ENCODE measurements around the gene TMEM74B.
"Not testable (repeated sequence)": the region's sequence is repeated elsewhere in the genome, so short reads cannot be mapped to it uniquely, and the experiment has no call there.

TMEM74B gene

GRCh38 chr20:1184638-1185315, at the start of gene TMEM74B:
Gene TMEM74B (minus strand): TSS chr20:1184981. CDS start chr20:1183801, 1,180 bp downstream.
- no peak for DNase-seq

GRCh38 chr20:1232286-1233111, 47.7 kb upstream of the TMEM74B start:
- no peak for DNase-seq

- no peak for DNase-seq
Observed at GRCh38 chr20:1229541-1229940, 44.8 kb upstream of the TMEM74B start.

- DNase-seq: peak in 54 of 56 donors; percentile 17 to 96 (median 70)
Observed at GRCh38 chr20:1225783-1226654, 41.2 kb upstream of the TMEM74B start, which contains the start of gene RAD21L1. Gene RAD21L1 (plus strand): TSS chr20:1226044. CDS start chr20:1228454, 2,410 bp downstream.

GRCh38 chr20:1225263-1225782, 40.5 kb upstream of the TMEM74B start:
- DNase-seq: peak in 1 of 56 donors; percentile 78

- DNase-seq: no peak
Observed at GRCh38 chr20:1224205-1224890, 39.6 kb upstream of the TMEM74B start.

- not testable (repeated sequence) for DNase-seq
Observed at GRCh38 chr20:1222750-1223149, 38.0 kb upstream of the TMEM74B start.

GRCh38 chr20:1216527-1217427, 32.0 kb upstream of the TMEM74B start:
- not testable (repeated sequence) for DNase-seq

GRCh38 chr20:1215386-1216170, 30.8 kb upstream of the TMEM74B start:
- DNase-seq: no peak

- DNase-seq: no peak
Observed at GRCh38 chr20:1214838-1215261, 30.1 kb upstream of the TMEM74B start.

- peak in 44 of 56 donors; percentile 5 to 79 (median 28) for DNase-seq
Observed at GRCh38 chr20:1212607-1213396, 28.0 kb upstream of the TMEM74B start.

- DNase-seq: no peak
Observed at GRCh38 chr20:1212023-1212422, 27.2 kb upstream of the TMEM74B start.

GRCh38 chr20:1210501-1210900, 25.7 kb upstream of the TMEM74B start:
- DNase-seq: no peak

- no peak for DNase-seq
Observed at GRCh38 chr20:1209447-1210387, 24.9 kb upstream of the TMEM74B start.

- no peak for DNase-seq
Observed at GRCh38 chr20:1207293-1207878, 22.6 kb upstream of the TMEM74B start.

All from amygdala (tissue), 56 donors.